ENCODE results near the gene LRRFIP1.
"Not testable (repeated sequence)": the region's sequence is repeated elsewhere in the genome, so short reads cannot be mapped to it uniquely, and the experiment has no call there.

The LRRFIP1 gene

DNA sequence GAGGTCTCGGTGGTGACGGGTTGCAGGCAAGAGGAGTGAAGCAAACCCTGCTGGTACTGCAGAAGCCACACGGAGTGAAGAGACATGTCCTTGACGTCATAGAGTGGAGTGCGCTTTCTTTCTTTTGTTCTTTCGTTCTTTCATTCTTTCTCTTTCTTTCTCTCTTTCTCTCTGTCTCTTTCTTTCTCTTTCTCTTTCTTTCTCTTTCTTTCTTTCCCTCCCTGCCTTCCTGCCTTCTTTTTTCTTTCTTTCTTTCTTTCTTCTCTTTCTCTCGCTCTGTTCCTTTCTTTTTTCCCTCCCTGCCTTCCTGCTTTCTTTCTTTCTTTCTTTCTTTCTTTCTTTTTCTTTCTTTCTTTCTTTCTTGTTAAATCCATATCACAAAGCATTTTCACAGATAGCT is 39.2 kb downstream of the LRRFIP1 start:
- DNase-seq, result no peak

DNA sequence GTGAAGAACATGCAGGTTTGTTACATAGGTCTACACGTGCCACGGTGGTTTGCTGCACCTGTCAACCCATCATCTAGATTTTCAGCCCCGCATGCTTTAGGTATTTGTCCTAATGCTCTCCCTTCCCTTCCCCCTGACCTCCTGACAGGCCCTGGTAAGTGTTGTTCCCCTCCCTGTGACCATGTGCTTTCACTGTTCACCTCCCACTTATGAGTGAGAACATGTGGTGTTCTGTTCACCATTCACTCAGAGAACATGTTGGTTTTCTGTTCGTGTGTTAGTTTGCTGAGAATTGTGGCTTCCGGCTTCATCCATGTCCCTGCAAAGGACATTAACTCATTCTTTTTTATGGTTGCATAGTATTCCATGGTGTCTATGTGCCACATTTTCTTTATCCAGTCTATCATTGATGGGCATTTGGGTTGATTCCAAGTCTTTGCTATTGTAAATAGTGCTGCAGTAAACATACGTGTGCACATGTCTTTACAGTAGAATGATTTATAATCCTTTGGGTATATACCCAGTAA is 39.7 kb downstream of the LRRFIP1 start:
- DNase-seq, result not testable (repeated sequence)

DNA sequence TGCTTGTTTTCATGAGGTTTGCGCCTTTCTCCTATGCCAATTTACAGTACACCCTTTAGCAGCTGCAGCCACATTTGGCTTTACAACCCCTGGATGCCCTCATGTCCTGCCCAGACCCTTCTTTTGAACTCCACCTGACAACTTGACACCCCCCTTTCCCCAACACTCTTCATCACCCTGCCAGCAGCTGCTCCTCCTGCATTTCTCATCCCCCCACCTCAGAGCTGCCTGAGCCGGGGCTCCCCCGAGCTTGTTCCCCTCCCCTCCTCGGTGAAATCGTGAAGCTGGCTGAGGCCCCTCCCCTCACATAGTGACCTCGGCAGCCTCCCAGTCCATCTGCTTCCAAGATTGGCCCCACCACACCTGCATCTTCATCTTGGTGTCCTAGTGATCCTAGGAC is 40.5 kb downstream of the LRRFIP1 start:
- no peak for DNase-seq

DNA sequence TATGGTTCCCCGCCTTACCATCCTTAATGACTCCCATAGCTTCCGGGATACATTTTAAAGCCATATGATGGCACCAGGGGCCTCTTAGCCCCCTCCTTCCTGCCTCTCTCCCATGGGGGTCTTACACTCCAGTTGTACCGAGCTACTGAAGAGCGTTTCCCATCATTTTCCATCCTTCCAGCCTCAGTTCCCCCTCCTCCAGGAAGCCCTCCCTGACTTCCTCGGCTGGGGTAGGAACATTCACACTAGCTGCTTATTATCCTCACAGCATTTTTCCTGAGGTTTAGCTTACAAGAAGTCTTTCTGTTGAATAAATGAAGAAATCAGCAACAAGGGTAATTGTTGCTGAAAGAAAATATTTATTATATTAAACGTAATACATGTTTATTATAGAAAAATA is 41.1 kb downstream of the LRRFIP1 start:
- no peak for DNase-seq

DNA sequence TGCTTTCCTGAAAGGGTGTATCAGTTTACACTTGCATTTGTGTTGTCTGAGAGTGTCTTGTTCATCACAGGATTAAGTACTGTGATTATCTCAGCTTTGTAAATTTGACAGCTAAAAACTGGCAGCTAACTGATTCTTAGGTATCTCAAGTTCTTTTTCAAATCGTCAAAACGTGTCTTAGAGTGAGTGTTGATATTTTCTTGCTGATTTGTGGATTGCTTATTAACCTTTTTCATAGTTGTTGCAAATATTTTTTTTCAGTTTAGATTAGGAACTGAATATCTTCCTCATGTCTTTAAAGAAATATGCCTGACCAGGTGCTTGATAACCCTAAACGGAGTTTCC is 41.9 kb downstream of the LRRFIP1 start:
- no peak for DNase-seq

DNA sequence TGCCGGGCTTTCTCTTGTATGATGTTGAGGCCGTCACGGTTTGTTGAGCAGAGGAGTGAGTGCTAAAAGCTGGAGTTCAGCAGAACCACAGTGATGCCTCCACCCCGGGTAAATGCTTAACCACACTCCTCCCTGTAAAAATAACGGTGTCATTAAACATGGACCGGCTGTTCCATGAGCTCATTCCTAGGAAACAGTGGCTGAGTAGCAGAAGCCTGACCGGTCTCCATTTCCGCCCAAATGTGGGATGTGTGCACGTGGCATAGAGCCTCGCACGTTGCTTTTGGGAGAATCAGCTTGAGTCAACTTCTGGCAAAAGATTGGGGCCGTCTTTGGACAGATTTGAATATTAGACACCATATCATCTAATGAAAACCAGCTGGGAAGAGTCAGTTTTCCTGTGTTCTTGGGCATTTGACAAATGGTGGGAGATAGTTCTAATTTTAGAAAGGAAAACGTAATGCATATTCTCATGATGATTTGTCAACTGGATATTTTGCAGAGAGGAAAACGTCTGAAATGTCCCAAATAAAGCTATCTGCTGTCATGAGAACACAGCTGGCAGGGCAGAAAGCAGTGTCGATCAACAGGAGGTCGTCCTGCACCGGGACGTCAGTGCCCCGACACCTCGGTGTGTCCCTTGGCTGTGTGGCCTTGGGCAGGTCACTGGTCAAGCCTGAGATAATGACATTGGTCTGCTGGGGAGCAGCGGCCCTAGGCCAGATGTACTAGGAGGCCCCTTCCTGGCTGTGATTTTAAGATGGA is 42.4 kb downstream of the LRRFIP1 start:
- no peak for DNase-seq

DNA sequence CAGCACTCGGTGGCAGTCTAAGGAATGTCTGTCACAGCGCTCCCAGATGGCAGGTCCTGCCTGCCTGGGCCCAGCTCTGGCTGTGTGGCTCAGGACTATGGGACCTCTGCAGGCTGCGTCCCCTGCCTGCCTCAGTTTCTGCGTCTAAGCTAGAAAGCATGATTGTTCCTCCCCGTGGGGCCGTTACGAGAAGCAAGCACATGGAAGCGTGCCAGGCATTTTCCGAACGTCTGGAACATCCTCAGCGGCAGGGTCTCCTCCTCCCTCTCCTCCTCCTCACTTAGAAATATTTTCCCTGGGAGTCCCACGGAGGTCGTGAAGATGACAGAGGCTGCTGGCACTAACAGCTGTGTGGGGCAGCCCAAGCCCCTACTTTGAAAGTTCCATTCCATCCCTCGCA is 43.3 kb downstream of the LRRFIP1 start:
- DNase-seq, result no peak

DNA sequence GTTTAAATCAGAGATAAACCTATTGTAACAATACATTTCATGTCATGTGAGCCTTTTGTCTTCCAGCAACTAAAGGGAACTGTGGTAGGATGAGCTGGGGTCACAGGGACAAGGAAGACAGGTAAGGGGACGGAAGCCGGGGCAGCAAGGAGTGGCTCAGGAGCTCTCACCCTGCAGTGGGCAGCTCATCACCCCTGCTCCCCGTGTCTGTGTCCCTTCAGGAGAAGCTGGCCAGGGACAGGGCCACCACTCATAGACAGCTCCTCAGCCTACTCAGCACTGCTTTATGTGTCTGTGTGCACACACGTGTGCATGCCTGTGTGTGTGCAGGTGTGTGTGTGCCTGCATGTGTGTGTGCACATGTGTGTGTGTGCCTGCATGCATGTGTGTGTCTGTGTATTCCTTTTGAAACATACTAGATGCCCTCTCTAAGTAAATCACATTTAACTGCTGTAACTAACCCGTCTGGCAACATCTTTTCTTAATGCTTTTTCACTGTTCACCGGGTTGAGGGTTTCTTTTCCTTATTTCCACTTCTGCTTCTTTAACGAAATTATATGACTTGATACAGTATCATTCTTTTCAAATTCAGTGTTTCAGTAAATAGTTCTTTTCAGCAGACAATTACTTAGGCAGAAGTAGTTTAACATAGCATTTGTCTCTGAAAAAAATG is 44.2 kb downstream of the LRRFIP1 start:
- no peak for DNase-seq

DNA sequence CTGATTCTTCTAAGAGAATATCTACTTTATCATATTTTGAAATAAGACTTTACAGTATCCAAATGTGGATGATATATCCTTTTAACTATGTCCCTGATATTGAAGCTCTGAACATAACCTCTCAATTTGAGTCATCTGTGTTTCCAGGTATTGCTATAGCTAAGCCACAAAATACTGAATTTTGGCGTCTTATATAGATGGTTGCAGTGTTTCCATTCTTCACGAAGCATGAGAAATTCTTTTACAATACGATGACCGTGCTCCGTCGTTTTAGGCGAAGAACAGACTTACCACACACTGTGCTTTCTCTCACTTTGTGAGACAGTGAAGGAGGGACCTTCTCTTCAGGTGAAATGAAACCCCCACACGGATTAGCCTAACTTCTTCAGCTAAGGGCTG is 45.3 kb downstream of the LRRFIP1 start:
- DNase-seq, result no peak

DNA sequence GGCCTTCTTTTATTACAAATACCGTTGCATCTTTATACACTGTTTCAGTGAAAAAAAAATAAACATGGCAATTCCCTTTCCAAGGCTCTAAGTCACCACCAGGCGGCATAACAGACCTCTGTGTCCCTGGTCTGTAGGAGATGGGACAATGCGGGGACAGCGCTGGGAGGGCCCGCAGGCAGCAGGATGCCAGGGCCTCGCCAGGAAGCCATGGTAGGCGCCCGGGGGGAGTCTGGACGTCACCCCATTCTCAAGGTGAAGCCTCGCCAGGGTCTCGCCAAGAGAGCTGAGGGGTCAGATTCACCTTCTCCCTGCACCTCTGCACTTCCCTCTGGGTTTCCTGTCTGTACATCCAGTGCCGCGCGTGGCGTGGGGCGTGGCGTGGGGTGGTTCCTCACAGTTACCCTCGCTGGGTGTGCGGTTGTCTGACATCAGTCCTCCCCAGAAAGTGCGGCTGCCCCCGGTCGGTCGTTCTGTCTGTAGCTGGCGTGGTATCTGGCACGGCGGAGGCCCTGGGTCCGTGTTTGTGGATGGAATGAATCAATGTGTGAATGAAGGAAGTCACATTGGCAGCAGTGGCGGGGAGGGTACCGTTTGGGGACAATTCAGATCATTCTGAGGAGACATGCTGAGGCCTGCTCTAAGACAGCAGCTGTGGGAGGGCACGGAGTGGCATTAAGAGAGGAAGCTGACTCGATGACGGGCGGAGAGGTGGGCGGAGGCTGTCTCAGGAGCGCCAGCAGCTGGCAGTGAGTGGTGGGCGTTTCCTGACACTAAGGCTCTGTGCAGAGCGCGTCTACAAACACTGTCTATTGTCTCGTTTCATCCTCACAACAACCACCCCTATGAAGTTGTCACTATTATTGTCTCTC is 46.0 kb downstream of the LRRFIP1 start:
- peak; percentile 90 for DNase-seq

DNA sequence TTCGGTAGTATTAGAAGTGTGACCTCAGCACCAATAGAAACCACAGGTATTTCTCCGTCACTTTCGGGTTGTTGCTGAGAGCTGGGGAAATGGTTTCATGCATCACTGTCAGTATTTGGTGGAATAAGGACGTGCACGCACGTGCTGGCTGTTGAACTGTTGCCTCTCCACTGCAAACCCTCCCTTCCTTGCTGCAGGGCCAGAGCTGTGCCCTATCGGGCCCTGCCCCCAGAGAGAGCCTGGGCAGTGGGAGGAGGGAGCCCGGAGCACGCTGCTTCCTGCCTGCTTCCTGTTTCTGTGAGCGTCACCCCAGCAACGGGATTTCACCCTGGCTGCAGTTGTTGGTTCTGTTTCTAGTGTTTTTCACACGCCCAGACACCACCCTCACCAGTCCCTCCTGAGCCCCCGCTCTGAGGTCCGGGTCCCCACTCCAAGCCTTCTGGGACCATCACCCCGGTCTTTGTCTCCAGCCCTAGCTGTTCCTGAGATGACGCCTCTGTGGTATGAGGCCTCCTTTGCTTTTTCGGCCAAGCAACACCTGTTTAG is 47.4 kb downstream of the LRRFIP1 start:
- peak; percentile 74 for DNase-seq

DNA sequence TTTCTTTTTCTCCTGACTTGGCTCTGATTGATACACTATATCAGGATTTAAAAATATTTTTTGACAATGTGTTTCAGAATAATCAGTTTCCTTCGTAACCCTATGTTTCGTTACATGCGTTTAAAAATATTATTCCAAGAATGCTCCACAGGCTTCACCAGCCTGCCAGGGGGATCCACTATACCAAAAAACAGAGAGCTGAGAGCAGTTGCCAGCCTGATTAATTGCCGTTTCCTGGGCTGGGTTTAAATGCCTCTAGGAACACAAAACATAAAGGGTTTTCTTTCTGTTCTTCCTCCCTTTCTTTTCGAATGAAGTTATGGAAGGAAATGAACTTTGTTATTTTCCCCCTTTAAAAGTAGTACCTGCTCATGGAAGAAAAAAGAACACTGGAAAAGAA is 47.9 kb downstream of the LRRFIP1 start:
- no peak for DNase-seq

DNA sequence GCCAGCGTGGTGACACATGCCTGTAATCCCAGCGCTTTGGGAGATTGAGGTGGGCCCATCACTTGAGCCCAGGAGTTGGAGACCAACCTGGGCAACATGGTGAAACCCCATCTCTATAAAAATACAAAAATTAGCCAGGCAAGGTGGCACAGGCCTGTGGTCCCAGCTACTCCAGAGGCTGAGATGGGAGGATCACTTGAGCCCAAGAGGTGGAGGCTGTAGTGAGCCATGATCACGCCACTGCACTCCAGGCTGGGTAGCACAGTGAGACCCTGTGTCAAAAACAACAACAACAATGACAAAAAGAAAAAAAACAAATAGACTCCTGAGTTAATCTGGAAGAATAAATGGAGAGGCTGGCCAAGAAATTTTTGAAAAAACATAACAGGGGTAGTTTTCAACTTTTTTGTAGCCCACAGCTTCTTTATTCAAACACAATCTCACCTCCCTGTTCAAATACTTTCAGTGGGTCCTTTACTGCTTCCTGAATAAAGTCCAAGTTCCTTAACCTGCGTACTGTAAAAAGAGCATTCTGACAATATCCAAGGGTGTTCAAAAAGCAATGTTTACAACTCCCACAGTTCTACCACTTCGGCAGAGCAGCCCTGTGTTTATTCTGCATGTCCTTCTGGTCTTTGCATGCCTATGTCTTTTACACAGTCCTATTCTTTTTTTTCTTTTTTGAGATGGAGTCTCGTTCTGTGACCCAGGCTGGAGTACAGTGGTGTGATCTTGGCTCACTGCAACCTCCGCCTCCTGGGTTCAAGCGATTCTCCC is 53.5 kb downstream of the LRRFIP1 start:
- DNase-seq, result no peak

DNA sequence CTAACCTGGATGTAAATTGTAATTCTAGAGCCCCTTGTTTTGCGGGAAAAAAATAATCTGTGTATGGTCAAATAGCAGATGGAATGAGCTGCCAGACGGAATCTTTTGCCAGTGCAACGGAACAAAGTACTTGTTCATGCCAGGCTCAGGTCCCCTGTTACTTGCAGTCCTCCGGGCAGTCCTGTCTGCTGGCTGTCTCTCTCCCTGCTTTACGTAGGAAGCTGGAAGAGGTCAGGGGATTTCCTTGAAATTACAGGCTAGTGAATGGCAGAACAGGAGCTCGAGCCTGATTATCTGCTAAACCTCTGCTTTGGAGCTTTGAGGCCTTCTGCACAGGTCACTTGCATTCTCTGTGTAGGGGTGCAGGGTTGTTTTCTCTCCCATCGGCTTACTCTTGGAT is 54.8 kb downstream of the LRRFIP1 start:
- DNase-seq, result no peak

DNA sequence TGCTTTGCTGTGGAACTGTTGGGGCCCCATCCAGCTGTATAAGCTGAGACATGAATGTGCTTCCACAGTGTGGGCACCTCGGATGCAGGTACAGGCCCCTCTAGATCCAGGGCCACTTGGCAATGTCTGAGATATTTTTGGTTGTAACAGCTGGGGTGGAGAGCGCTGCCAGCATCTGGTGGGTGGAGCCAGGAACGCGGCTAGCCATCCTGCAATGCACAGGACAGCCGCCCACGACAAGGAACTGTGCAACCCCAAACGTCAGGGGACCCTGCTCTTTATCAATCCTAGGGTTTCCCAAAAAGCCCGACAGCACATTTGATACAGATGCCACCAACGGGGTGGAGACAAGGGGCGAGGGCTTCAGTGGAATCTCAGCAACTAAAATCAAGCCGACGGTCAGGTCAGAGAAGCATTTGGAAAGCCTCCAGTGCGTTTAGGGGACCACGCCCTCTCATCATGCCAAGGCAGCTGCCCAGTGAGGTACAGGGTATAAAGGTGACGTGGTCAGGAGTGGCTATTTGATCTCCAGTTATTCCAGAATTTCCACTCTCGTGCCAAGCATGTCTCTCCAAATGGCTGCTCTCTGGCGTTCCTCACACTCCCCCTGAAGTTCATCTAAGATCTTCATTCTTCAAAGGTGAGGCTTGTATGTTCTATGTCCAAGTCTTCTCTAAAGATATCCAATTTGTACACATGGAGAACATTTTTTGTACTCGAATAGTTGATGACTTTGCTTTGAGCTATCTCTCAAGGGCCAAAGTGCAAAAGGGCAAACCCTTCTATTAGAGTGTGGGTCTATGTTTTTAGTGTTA is 55.7 kb downstream of the LRRFIP1 start:
- DNase-seq, result no peak

DNA sequence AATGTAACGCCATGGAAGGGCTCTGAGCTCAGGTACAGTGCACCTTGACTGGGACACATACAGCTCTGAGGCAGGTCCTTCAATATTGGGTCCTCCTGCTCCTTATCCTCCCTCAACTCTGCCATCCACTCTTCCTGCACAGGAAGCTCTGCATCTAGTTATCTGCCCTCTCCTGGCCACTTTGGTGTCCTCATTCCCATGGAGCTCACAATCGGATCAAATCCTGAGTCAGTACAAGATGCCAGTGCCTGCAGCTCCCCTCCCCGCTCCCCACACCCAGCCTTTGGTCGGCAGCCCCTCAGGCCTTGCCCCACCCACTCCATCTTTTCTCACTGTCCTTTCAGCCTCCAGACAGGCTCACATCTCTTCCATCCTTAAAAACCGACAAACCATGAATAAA is 58.0 kb downstream of the LRRFIP1 start:
- no peak for DNase-seq

DNA sequence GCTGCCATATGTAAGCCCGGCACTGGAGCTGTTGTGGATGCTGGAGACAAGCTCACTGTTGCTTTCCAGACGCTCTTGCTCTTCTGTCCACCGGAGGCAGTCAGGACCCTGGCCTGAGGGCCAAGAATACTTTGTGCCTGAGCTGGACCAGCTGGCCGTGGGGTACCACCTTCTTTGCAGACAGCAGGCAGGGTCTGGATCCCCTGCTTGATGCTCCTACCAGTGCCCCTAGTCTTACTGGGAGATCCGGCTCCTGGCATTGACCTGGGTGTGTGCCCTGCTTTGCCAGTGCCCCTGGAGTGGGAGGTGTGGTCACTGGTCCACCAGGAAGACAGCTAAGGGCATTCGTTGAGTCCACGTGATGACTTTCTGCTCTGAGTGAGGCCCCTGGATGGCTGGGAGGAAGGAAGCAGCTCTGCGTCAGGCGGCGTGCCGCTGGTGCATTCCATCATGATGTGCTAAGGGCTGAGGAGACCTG is 59.3 kb downstream of the LRRFIP1 start:
- DNase-seq, result no peak

DNA sequence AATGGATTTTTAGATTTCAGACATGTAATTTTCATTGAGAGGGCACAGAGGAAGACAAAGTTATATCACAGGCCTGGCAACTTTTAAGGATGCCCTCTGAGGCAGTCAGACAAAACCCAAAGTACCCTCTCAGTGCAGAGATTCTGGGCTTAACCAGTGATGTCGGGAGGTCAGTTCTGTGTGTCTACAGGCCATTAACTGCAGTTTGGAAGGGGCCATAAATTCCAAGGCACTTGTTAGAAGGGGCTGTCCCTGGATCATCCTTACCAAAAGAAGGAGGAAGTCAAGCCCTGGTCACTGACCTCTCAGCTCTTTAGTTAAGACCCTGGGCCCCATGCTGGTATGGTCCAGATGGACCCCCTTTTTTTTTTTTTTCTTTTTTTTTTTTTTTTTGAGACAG is 60.7 kb downstream of the LRRFIP1 start:
- DNase-seq, result no peak

DNA sequence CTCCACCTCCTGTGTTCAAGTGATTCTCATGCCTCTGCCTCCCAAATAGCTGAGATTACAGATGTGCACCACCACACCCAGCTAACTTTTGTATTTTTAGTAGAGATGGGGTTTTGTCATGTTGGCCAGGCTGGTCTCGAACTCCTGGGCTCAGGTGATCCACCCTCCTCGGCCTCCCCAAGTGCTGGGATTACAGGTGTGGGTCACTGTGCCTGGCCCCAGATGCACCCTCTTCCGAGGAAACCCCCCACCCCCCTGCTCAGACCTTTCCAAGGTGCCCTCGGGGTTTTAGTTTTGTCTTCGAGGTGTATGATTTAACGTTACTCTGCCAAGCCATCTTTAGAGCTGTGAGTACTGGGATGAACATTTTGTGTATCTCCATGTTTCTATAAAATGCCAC is 61.2 kb downstream of the LRRFIP1 start:
- not testable (repeated sequence) for DNase-seq

DNA sequence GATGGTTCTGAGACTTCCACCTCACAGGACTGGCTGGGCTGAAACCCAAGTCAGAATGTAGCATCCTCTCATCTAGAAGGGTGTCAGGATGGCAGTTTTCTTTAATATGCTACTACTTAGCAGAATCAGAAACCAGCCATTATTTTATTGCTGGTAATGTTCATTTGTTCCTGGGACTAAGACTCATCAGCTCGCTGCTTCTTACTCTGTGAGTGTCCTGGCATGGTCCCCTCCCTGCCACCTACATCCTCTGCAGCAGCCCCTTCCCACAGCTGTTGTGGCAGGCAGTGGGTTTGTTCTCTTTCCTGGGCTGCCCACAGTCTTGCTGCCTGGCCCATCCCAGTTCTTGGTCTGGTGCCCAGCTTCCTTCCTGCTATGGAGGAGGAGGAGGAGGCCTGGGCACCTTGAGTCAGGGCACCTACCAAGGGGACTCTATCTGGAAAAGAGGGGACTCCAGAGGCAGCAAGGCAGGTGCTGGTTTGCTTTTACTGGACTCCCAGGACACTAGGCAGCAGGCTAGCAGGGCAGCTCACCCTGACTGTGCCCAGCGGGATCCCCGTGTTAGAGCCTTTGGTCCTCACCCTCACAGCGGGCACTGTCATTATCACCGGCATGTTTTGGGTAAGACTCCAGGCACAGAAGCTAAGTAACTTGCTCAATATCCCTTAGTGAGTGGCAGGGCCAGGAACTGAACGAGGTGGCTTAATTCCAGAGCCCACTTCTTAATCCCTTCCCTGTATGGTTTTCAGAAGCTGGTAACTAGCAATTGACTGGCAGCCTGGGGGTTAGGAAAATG is 62.1 kb downstream of the LRRFIP1 start:
- DNase-seq, result no peak
